Retina (tissue), 1 donor: ENCODE measurements around the gene ACAD8.

Experiments
- DNase-seq: peaks from one replicate; pipeline ENCODE4 v3.0.0-alpha.2; 2016

Gene ACAD8

GRCh38 chr11:134253188-134253993 is at the start of gene ACAD8, which contains the start of gene THYN1:
TSS of gene ACAD8 (plus strand) at chr11:134253568. CDS start at chr11:134253601, 33 bp downstream.
TSS of gene THYN1 (minus strand) at chr11:134253352. CDS start at chr11:134252882, 470 bp downstream.
- DNase-seq: peak; percentile 98

- no peak for DNase-seq
Observed at GRCh38 chr11:134205729-134206128, 47.6 kb upstream of the ACAD8 start.

- DNase-seq: no peak
Observed at GRCh38 chr11:134206185-134206584, 47.2 kb upstream of the ACAD8 start.

- DNase-seq: no peak
Observed at GRCh38 chr11:134207538-134208239, 45.7 kb upstream of the ACAD8 start.

GRCh38 chr11:134215836-134216235 is 37.5 kb upstream of the ACAD8 start:
- no peak for DNase-seq

- DNase-seq: no peak
Observed at GRCh38 chr11:134216816-134217215, 36.6 kb upstream of the ACAD8 start.

- DNase-seq: no peak
Observed at GRCh38 chr11:134223121-134223520, 30.2 kb upstream of the ACAD8 start.

- DNase-seq: peak; percentile 98
Observed at GRCh38 chr11:134223836-134224709, 29.3 kb upstream of the ACAD8 start, which contains the start of the genes NCAPD3 and VPS26B. TSS of gene NCAPD3 (minus strand) at chr11:134223967. CDS start at chr11:134223926, 41 bp downstream. TSS of gene VPS26B (plus strand) at chr11:134224671. CDS start at chr11:134225123, 452 bp downstream.

- peak; percentile 78 for DNase-seq
Observed at GRCh38 chr11:134224710-134225664, 28.4 kb upstream of the ACAD8 start.

GRCh38 chr11:134226806-134227325 is 26.5 kb upstream of the ACAD8 start:
- DNase-seq: no peak

GRCh38 chr11:134228625-134229024 is 24.7 kb upstream of the ACAD8 start:
- no peak for DNase-seq

GRCh38 chr11:134229126-134229790 is 24.1 kb upstream of the ACAD8 start:
- no peak for DNase-seq

- no peak for DNase-seq
Observed at GRCh38 chr11:134230339-134230738, 23.0 kb upstream of the ACAD8 start.

GRCh38 chr11:134231958-134232659 is 21.3 kb upstream of the ACAD8 start:
- no peak for DNase-seq

GRCh38 chr11:134233729-134234179 is 19.6 kb upstream of the ACAD8 start:
- no peak for DNase-seq

GRCh38 chr11:134235399-134235798 is 18.0 kb upstream of the ACAD8 start:
- DNase-seq: no peak

GRCh38 chr11:134236834-134237556 is 16.4 kb upstream of the ACAD8 start:
- DNase-seq: no peak

GRCh38 chr11:134237557-134237922 is 15.8 kb upstream of the ACAD8 start:
- no peak for DNase-seq

GRCh38 chr11:134238956-134239355 is 14.4 kb upstream of the ACAD8 start:
- no peak for DNase-seq
